Gastrocnemius medialis (tissue), 4 donors: ENCODE data around the gene ZSWIM7.

Source experiments
- POLR2A ChIP-seq, 2 donors: fragments of 450-650 bp; IDR thresholded peaks; one replicate each; pipeline ENCODE4 v1.6.1; 2017; ENCODE audit warnings: antibody characterized with exemption in 2 of 2, mild to moderate bottlenecking in 2 of 2, moderate library complexity in 2 of 2
- TF ChIP-seq, protein P1 (sequence below), 5 experiments: fragments of 450-650 bp in 3 of 5; fragments of 200-600 bp in 2 of 5; sonication (generic) in 2 of 5; IDR thresholded peaks in 4 of 5; conservative IDR thresholded peaks in 1 of 5; 1 replicate in 4 of 5; 2 replicates in 1 of 5; pipeline ENCODE4 v1.5.1; 2016 to 2019; ENCODE audit warnings: antibody characterized with exemption in 5 of 5, mild to moderate bottlenecking in 3 of 5, moderate library complexity in 3 of 5

DNA sequence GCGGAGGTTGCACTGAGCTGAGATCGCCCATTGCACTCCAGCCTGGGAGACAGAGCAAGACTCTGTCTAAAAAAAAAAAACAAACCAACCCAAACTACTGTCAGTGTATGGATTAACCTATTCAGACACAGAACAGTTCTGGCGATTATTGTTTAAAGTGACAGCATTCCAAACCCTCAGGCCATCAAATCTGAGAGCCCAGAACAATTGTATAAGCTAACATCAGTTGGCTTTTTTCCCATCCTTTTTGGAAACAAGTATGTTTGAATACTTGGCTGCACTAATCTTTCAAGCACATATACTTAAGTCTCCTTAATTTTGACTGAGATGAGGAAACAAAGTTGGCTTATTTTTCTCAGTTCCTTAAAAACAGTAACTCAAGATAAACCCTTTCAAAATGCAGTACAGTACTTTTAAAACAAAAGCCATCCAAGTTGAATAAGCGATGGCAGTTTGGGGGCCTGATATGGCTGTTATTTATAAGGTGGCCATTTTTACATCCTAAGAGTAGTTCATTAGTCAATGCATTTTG, 1.4 kb downstream of the ZSWIM7 start:
- TF ChIP-seq, protein P1, sequence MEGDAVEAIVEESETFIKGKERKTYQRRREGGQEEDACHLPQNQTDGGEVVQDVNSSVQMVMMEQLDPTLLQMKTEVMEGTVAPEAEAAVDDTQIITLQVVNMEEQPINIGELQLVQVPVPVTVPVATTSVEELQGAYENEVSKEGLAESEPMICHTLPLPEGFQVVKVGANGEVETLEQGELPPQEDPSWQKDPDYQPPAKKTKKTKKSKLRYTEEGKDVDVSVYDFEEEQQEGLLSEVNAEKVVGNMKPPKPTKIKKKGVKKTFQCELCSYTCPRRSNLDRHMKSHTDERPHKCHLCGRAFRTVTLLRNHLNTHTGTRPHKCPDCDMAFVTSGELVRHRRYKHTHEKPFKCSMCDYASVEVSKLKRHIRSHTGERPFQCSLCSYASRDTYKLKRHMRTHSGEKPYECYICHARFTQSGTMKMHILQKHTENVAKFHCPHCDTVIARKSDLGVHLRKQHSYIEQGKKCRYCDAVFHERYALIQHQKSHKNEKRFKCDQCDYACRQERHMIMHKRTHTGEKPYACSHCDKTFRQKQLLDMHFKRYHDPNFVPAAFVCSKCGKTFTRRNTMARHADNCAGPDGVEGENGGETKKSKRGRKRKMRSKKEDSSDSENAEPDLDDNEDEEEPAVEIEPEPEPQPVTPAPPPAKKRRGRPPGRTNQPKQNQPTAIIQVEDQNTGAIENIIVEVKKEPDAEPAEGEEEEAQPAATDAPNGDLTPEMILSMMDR (IDR thresholded peaks at IDR 0.05 in 4 of 5, conservative IDR thresholded peaks at IDR 0.05 in 1 of 5) = no peak
- no peak for TF ChIP-seq POLR2A (IDR thresholded peaks at IDR 0.05)
